Psoas muscle (tissue), 8 donors: ENCODE measurements around the gene SCAMP3. TPM values are rescaled to one million over a fixed set of nuclear protein-coding genes. Genes with fewer than 3 reads are reported as not detected.

ENCODE experiments used
- ATAC-seq, 4 donors: fragments of 200-7000 bp; cut with Tn5 transposase; one replicate each; pipeline ENCODE4 v1.9.1; 2020; ENCODE audit warnings: moderate library complexity in 3 of 4, mild to moderate bottlenecking in 2 of 4
- DNase-seq, 2 donors: peaks; one replicate each; pipeline ENCODE4 v3.0.0-alpha.2; 2020
- H3K27ac ChIP-seq: fragments of 200-600 bp; one replicate; pipeline ENCODE4 v1.8.0; 2022
- H3K27me3 ChIP-seq, 3 donors: fragments of 200-600 bp in 1 of 3; one replicate each; pipeline versions ENCODE4 v1.6.1 to v1.8.0; 2013 to 2022; ENCODE audit warnings: low read length in 2 of 3, mild to moderate bottlenecking in 2 of 3, moderate library complexity in 1 of 3; ENCODE audit not compliant: insufficient read depth in 3 of 3
- H3K36me3 ChIP-seq, 2 donors: fragments of 200-600 bp in 1 of 2; one replicate each; pipeline versions ENCODE4 v1.6.1 to v1.8.0; 2013 to 2022; ENCODE audit warnings: low read depth in 1 of 2, mild to moderate bottlenecking in 1 of 2, moderate library complexity in 1 of 2; ENCODE audit not compliant: insufficient read depth in 1 of 2
- H3K4me1 ChIP-seq: fragments of 200-600 bp; one replicate; pipeline ENCODE4 v1.8.0; 2022
- H3K4me3 ChIP-seq: fragments of 200-600 bp; one replicate; pipeline ENCODE4 v1.8.0; 2022; ENCODE audit warnings: mild to moderate bottlenecking
- H3K9me3 ChIP-seq: fragments of 200-600 bp; one replicate; pipeline ENCODE4 v1.8.0; 2022
- CTCF ChIP-seq: fragments of 200-600 bp; IDR thresholded peaks from one replicate; pipeline ENCODE4 v1.8.0; 2022; ENCODE audit warnings: antibody characterized with exemption
- WGBS, 3 donors: extraction: QIAGEN DNeasy Blood & Tissue Kit; methylation state at CpG; one replicate each; pipeline versions ENCODE4 v1.1.6 to v1.1.7; 2013; 5-methylcytosine and 5-hydroxymethylcytosine counted together
- intact Hi-C, 2 donors: fragments of 100-400 bp; cut with DNase I; formaldehyde crosslinking; loops; one replicate each; pipeline versions ENCODE4 v1.11.0 to v1.14.2; 2022
- polyA plus RNA-seq, 3 donors: library from polyadenylated mRNA; stranded (reverse); fragments of 200-250 nt; gene quantifications; one replicate each; pipeline ENCODE4 v1.2.3, GENCODE V29; 2013
- total RNA-seq, 4 donors: library from RNA; stranded (reverse); fragmentation: NEBNext Ultra II Directional in 2 of 4; extraction: Animal tissue kit (Norgen Biotek cat#: 25700) in 2 of 4; gene quantifications; one replicate each; pipeline versions ENCODE4 v1.2.1 to v1.2.4, GENCODE V29; 2021 to 2023
- donor health status: healthy with polysubstance abuse.
- donor health status: DM: no; HTN: no; CAD: no; lungs with moderate emphysema.
- donor health status: Bipolar disorder and iron deficiency.
- donor health status: healthy.
- donor health status: DM: yes; HTN: yes; CAD: no.
- donor health status: DM: no; HTN: no; CAD: no.
- donor health status: DM: no; HTN: no; CAD: no.
- donor health status: DM: yes; HTN: yes; CAD: no.

Gene SCAMP3
- total and polyA plus RNA-seq, 7 donors = 49.5 to 159 (median 70.7) TPM

- Histone ChIP-seq H3K9me3 (no peaks in the 10 kb centered on the region), H3K4me3 (no peak overlapping the region), H3K36me3 (peaks cover 16 to 79% of the 10 kb centered on the region in 2 donors), H3K4me1 (peaks cover 25% of the 10 kb centered on the region), H3K27me3 (no peaks in the 10 kb centered on the region), H3K27ac (peak overlapping the region; percentile 79)
- no peak for DNase-seq
- intact Hi-C loops = no loop called here
- WGBS, 3 donors = 84 to 91% (median 87%) methylated on average over 15 to 21 of the region's 21 CpGs
- no peak for TF ChIP-seq CTCF
- ATAC-seq = no peak
Observed at GRCh38 chr1:155268630-155269029, 6.5 kb upstream of the SCAMP3 start.

DNA sequence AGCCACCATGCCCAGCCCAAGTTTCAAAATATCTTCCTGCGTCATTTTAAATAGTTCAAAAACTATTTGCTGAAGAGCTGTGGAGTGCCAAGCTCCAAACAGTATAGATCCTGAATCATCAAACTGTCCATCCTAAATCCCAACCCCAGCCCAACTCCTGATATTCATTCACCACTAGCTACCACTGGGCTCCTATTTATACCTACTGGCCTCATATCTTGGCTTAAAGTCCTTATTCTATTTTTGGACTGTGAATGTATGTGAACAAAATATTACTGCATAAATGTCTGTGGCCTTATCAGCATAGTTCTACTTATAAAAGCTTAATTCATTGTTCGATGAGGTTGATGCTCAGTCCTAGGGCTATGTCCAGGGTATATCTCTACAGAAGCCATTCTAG lies 5.2 kb upstream of the SCAMP3 start:
- H3K27ac ChIP-seq = peak overlapping the region; percentile 79
- TF ChIP-seq CTCF = no peak
- H3K9me3 ChIP-seq = no peaks in the 10 kb centered on the region
- H3K4me3 ChIP-seq = no peak overlapping the region
- peaks cover 17 to 88% of the 10 kb centered on the region in 2 donors for H3K36me3 ChIP-seq
- intact Hi-C loops = no loop called here
- ATAC-seq (peak; percentile 54 to 81 (median 76)), DNase-seq (no peak)
- peaks cover 27% of the 10 kb centered on the region for H3K4me1 ChIP-seq
- 59 to 70% (median 68%) methylated on average over 2 of the region's 2 CpGs for WGBS, 3 donors
- no peaks in the 10 kb centered on the region for H3K27me3 ChIP-seq

- no peak for DNase-seq
- Histone ChIP-seq H3K4me1 (peaks cover 19% of the 10 kb centered on the region), H3K9me3 (no peaks in the 10 kb centered on the region), H3K27ac (peak overlapping the region; percentile 79), H3K27me3 (no peaks in the 10 kb centered on the region), H3K4me3 (no peak overlapping the region), H3K36me3 (peaks cover 17 to 86% of the 10 kb centered on the region in 2 donors)
- TF ChIP-seq CTCF = no peak
- no peak for ATAC-seq
- intact Hi-C loops = no loop called here
- WGBS, 3 donors = 70 to 80% (median 79%) methylated on average over 6 of the region's 6 CpGs
Observed at GRCh38 chr1:155266553-155266952, 4.4 kb upstream of the SCAMP3 start.

GRCh38 chr1:155263067-155263466 lies 907 bp upstream of the SCAMP3 start:
- intact Hi-C loops = no loop called here
- Histone ChIP-seq H3K36me3 (peaks cover 13 to 81% of the 10 kb centered on the region in 2 donors), H3K27me3 (no peaks in the 10 kb centered on the region), H3K4me1 (peaks cover 25% of the 10 kb centered on the region), H3K9me3 (no peaks in the 10 kb centered on the region), H3K4me3 (no peak overlapping the region), H3K27ac (peak overlapping the region; percentile 93)
- no peak for ATAC-seq
- 82 to 90% (median 86%) methylated on average over 11 of the region's 11 CpGs for whole genome bisulfite sequencing, 3 donors
- TF ChIP-seq CTCF = no peak
- no peak for DNase-seq

DNA sequence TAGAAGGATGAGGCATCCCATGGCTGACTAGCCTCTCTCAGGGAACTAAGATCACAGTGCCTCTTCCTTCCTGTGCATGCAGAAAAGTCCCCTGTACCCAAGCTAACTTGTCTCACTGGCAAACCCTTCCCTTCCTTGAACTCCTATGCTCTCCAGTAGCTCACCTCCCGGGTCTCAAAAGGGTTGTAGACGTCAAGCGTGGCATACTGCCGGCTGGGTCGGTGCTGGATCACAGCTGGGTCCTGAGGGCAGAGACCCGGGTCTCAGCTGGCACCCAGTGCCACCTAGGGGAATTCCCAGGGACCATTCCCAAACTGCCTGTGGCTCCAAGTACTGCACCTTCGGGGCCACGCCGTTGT lies 688 bp downstream of the SCAMP3 start:
- TF ChIP-seq CTCF = no peak
- WGBS, 3 donors = 0 to 1% (median 1%) methylated on average over 9 of the region's 9 CpGs
- Histone ChIP-seq H3K4me1 (peaks cover 18% of the 10 kb centered on the region), H3K4me3 (peak overlapping the region; percentile 99), H3K27ac (peak overlapping the region; percentile 93), H3K27me3 (no peaks in the 10 kb centered on the region), H3K36me3 (peaks cover 9 to 81% of the 10 kb centered on the region in 2 donors), H3K9me3 (no peaks in the 10 kb centered on the region)
- intact Hi-C loops = no loop called here
- DNase-seq = peak in 1 of 2 donors; percentile 59
- no peak for ATAC-seq
